HG02588 (cell line): Measurements from ENCODE around the gene BST1.

Experiments used
- ATAC-seq: cut with Tn5 transposase; IDR thresholded peaks from one replicate; pipeline ENCODE4 v1.9.1; 2021; ENCODE audit warnings: mild to moderate bottlenecking, moderate library complexity; ENCODE audit not compliant: unreplicated experiment

The BST1 gene

GRCh38 chr4:15675356-15675755 lies 27.5 kb upstream of the BST1 start:
- no peak for ATAC-seq

- ATAC-seq = no peak
Measured at GRCh38 chr4:15676039-15676438, 26.8 kb upstream of the BST1 start.

- ATAC-seq = no peak
Measured at GRCh38 chr4:15676899-15677298, 26.0 kb upstream of the BST1 start.

GRCh38 chr4:15677507-15677988 lies 25.3 kb upstream of the BST1 start:
- no peak for ATAC-seq

GRCh38 chr4:15681067-15681371 lies 21.8 kb upstream of the BST1 start:
- ATAC-seq = no peak

GRCh38 chr4:15681372-15682241 lies 21.3 kb upstream of the BST1 start, which contains the start of gene FAM200B:
Gene FAM200B, plus strand, starts transcription at chr4:15681827. Its CDS starts 5,151 bp downstream, at chr4:15686978.
- ATAC-seq = peak; percentile 94

- no peak for ATAC-seq
Measured at GRCh38 chr4:15682242-15683142, 20.4 kb upstream of the BST1 start.

- no peak for ATAC-seq
Measured at GRCh38 chr4:15683143-15683495, 19.7 kb upstream of the BST1 start.

GRCh38 chr4:15684498-15684897 lies 18.4 kb upstream of the BST1 start:
- ATAC-seq = no peak

GRCh38 chr4:15688051-15688450 lies 14.8 kb upstream of the BST1 start:
- ATAC-seq = no peak

GRCh38 chr4:15689540-15689939 lies 13.3 kb upstream of the BST1 start:
- ATAC-seq = no peak

- no peak for ATAC-seq
Measured at GRCh38 chr4:15690020-15690809, 12.7 kb upstream of the BST1 start.

- ATAC-seq = no peak
Measured at GRCh38 chr4:15691346-15692135, 11.3 kb upstream of the BST1 start.

GRCh38 chr4:15692602-15693001 lies 10.3 kb upstream of the BST1 start:
- no peak for ATAC-seq

- ATAC-seq = no peak
Measured at GRCh38 chr4:15694431-15694830, 8.4 kb upstream of the BST1 start.

- ATAC-seq = no peak
Measured at GRCh38 chr4:15695240-15695699, 7.6 kb upstream of the BST1 start.

GRCh38 chr4:15695729-15696128 lies 7.1 kb upstream of the BST1 start:
- no peak for ATAC-seq

- ATAC-seq = no peak
Measured at GRCh38 chr4:15696866-15697265, 6.0 kb upstream of the BST1 start.

GRCh38 chr4:15703439-15703838 lies 574 bp downstream of the BST1 start:
- no peak for ATAC-seq

- no peak for ATAC-seq
Measured at GRCh38 chr4:15704129-15704528, 1.3 kb downstream of the BST1 start.
